Activated naive CD4-positive, alpha-beta T cell treated with anti-CD3 and anti-CD28 coated beads, Interleukin-2, amount 50 U/mL, for 16 hours (primary cell): ENCODE data around the gene ADAMTS12.

Experiments used
- DNase-seq: peaks from one replicate; pipeline ENCODE4 v3.0.0-alpha.2; 2020

The ADAMTS12 gene

DNA sequence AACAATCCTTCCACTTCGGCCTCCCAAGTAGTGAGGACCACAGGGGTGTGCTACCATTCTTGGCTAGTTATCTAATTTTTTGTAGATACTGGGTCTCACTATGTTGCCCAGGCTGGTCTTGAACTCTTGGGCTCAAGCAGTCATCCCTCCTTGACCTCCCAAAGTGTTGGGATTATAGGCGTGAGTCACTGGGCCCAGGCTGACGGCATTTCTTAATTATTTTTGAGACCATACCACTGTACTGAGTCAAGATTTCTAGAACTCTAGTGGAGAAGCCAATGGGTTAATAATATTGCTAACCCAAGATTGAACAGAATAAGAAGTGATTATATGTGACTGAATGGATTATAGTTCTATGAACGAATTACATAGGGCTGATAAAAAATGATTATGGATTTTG is 384.4 kb downstream of the ADAMTS12 start:
- no peak for DNase-seq

DNA sequence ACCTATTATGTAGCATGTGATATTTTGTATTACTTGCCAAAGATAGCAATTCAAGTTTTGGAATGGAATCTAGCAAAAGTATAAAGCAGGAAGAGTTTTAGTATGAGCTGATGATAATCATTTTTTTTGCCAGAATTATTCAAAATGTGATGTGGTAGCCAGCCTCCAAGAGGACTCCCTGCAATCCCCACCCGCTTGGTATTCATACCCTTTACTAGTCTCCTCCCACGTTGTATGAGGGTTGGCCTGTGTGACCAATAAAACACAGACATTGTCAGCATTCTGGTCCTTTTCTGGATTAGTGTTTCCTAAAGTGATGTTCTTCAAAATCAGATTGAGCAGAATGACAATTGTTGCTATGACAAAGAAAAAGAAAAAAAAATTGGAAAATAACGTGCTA is 387.2 kb downstream of the ADAMTS12 start:
- DNase-seq, result no peak

DNA sequence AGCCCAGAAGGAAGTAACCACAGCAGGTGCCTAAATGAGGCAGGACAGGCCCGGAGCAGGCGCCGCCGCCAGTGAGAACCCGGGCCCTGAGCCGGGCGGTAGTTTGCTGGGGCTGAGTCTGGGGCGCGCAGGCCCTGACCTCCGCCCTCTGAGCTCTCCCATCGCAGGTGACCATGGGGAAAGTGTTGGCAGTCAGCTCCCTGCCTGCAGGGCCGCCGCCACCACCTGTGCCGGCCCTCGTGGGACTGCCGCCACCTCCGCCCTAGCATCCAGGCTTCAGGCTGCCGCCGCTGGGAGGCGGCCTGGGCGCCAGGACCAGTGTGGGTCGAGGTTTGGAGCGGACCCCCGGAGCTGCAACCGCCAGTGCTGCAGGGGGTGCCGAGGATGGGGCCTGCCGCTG is 389.9 kb downstream of the ADAMTS12 start:
- no peak for DNase-seq

DNA sequence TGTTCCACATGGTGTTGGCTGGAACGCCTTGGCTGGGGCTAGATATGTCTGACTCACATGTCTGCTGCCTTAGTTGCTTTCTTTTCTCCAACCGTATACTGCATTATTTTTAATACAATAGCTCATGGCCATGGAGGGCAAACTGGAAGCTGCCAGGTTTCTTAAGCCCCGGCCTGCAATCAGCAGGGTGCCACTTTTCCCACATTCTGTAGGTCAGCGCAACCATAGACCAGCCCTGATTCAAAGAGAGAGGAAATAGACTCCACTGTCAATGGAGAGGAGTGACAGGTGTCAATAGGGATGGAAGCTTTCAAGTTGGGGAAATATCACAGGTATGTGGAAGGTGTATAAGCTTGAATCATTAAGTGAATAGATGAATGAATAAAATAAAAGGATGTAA is 390.5 kb downstream of the ADAMTS12 start:
- DNase-seq, result no peak

DNA sequence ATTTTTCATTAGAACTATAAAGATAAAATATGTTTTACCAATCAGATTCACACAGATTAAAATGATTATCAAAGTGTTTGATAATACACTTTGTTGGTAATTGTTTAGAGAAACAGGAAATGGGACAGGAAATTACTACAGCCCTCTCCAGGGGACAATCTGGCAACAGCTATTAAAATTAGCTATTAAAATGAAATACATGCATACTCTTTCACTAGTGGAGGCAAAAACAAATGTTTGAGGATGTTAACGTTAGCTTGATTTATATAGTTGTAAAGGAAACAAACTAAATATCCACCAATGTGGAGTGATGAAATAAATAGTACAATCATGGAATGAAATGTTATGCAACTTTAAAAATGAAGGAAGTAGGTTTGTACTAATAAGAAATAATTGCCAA is 397.3 kb downstream of the ADAMTS12 start:
- DNase-seq, result no peak

DNA sequence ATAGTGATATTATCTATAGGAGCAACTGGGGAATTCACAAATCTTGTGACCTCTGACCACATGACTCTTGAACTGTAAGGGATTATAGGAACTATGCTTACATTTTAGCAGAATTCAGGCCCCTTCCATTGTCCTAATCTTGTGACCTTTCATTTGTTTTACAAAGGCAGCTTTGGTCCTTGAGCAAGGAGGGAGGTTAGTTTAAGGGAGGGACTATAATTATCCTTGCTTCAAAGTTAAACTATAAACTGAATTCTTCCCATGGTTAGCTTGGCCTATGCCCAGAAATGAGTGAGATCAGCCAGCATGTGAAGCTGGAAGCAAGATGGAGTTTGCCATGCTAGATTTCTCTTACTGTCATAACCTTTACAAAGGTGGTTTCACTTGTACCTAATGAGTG is 399.8 kb downstream of the ADAMTS12 start:
- no peak for DNase-seq

DNA sequence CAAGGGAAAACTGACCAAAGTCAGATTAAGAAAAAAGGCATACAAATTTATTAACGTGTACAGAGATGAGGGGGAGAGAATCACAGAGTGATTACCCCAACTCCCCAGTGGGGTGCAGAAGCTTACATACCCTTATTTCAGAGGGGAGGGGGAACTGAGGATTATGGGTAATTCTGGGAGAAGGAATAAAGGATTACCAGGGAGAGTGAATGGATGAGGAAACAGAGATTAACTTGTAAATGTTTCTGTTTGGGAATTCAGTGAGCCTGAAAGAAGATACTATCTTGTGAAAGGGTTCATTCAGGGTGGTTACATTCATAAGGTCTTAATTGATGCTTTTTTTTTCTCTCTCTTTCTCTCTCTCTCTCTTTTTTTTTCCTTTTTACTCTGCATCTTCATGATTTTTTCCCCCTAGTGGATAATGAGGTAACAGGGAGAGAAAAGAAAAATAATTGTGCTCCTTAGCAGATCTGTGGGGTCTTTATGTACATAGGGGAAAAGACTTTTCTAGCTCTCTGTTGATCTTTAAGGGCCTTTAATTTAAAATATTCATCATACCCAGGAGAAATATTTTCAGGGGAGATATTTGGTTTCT is 401.6 kb downstream of the ADAMTS12 start:
- DNase-seq, result no peak

DNA sequence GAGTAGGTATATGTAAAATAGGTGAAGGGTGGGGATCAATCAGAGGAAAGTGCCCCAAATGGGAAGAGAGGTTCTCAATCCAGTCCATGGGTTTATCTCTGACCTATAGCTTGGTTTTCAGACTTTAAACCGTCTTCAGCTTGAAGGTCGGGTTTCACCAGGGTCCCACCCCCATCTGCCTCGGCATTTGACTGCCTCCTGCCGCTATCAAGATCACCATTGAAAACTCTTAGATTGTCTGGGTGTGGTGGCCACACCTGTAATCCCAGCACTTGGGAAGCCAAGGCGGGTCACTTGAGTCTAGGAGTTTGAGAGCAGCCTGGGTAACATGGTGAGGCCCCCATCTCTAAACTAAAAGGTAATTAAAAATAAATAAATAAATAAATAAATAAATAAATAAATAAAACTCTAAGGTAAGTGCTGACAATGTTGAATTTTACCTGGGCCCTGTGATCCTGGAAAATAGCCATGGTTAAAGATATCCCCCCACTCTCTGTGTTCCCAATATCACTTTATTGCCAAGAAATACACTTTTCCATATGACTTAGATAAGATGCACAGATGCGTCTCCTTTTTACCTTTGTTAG is 402.2 kb downstream of the ADAMTS12 start:
- DNase-seq, result no peak

DNA sequence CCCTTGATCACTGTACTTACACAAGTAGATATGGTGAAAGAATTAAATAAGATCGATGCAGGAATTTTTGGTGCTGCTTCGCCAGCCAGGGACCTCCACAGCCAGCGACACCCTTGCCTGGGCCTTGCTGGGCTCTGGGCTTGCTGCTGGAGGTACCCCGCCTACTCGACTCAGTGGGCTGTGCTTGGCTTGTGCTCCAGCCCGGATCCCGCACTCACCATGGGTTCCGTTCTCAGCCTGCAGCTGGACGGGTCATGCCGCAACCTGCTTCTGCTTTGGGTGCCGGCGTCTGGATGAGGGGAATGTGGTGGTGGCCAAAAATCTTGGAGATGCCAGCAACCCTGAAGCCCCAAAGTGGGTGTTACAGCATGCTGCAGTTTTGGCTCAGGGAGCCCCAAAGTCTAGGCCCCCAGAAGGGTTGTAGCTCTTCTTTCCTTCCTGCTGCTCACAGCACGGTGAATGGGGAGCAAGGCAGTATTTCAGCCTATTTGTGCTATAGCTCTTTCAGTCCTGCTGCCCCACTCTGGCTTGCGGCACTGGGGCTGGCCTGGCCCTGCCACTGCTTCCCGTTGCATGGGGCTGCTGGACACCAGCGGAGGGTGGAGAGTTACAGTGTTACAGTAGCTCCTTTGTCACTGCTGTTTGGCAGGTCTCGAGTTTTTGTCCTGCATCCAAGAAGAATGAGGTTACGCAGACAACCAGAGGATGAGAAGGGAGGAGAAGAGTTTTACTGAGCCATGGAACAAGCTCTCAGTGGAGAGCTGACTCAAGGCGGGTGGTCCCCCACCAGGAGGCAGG is 403.0 kb downstream of the ADAMTS12 start:
- no peak for DNase-seq

DNA sequence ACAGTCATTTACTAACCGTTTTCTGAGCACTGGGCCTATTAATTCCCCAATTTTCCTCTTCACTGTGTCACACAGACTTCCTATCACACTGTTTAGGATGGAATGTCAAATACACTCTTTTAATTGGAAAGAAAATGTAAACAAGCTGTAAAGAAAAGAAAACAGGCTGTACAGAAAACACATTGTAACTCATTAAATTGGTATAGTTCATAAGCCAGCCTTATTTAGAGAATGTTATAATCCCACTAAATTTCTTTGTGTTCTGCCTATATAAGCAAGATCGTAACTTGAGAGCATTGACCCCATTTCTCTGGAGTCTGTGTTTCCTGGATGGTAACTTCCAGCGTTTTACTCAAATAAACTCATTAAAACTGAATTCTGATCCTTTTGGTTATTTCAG is 404.6 kb downstream of the ADAMTS12 start:
- no peak for DNase-seq

DNA sequence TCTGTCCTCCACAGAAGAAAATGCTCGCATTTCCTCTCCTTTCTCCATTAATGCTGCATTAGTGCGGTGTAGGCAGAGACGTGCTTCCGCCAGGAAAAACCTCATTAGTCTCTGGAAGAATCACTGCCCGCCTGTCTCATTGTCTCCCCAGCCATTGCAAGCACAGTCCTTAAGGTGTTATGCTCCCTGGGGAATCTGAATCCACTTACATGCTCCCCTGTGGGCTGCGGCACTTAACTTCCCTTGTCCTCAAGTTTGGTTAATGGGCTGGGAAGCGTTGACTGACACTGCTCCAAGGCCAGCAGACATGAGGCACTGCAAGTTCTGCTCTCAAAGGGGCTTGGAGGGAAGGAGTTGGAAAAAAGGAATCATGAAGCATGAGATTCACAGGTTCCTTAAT is 409.5 kb downstream of the ADAMTS12 start:
- DNase-seq, result no peak

DNA sequence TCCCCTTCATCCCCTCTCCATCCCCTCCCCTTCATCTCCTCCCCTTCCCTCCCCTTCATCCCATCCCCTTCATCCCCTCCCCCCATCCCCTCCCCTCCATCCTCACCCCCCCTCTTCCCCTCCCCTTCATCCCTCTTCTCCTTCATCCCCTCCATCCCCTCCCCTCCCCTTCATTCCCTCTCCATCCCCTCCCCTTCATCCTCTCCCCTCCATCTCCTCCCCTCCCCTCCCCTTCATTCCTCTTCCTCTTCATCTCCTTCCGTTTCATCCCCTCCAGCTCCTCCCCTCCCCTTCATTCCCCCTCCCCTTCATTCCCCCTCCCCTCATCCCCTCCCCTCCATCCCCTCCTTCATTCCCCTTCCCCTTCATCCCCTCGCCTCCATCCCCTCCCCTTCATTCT is 410.9 kb downstream of the ADAMTS12 start:
- DNase-seq, result no peak

DNA sequence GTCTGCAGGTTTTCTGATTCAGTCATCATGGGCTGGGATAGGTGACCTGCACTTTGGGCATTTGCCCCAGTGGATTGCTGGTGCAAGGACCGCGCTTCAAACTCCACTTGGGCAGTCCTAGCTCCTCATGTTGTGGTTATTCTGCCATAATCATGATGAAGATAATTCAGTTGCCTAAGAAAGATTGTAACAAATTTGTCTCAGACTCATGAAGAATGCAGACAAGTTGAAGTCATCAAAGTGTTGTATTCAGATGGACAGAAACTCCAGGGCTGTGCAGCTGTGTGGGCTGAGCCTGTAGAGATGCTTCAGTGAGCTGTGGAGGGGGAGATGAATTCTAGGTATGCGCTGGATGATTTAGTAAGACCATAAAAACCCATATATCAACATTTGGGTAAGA is 412.5 kb downstream of the ADAMTS12 start:
- DNase-seq, result no peak

DNA sequence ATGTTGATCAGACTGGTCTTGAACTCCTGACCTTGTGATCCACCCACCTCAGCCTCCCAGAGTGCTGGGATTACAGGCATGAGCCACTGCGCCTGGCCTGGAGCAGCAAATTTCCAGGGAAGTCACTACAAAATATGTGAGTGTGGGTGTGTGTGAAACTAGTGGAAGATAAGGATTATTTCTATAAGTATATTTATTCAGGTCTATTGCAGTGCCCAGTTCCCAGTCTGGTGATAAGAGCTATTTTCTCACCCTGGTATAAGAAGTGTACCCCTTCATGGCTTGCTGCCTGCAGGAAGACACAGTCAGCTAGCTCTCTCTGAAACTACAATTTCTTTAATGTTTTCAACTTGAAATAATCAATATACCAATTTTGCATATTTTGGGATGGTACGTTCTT is 414.0 kb downstream of the ADAMTS12 start:
- DNase-seq, result no peak

DNA sequence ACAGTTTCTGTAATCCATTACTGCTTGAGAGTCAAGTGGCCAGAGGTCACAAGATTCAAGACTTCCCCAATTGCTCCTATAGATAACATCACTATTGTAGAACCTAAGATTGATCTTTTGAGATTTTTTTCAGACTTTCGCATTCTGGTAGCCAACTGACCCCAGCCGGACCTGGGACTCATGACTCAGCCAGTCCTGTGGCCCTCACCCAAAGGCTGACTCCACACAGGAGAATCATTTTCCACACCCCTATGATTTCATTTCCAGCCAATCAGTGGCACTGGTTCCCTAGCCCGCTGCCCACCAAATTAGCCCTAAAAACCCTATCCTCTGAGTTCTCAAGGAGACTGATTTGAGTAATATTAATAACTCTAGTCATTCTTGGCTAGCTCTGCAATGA is 414.8 kb downstream of the ADAMTS12 start:
- no peak for DNase-seq

DNA sequence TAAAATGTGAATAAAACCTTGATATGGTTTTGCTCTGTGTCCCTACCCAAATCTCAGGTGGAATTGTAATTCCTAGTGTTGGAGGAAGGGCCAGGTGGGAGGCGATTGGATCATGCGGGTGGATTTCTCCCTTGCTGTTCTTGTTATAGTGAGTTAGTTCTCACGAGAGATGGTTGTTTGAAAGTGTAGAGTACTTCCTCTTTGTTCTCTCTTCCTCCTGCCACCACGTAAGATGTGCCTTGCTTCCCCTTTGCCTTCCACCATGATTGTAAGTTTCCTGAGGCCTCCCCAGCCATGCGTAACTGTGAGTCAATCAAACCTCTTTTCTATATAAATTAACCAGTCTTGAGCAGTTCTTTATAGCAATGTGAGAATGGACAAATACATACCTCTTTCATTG is 416.1 kb downstream of the ADAMTS12 start:
- DNase-seq, result no peak

DNA sequence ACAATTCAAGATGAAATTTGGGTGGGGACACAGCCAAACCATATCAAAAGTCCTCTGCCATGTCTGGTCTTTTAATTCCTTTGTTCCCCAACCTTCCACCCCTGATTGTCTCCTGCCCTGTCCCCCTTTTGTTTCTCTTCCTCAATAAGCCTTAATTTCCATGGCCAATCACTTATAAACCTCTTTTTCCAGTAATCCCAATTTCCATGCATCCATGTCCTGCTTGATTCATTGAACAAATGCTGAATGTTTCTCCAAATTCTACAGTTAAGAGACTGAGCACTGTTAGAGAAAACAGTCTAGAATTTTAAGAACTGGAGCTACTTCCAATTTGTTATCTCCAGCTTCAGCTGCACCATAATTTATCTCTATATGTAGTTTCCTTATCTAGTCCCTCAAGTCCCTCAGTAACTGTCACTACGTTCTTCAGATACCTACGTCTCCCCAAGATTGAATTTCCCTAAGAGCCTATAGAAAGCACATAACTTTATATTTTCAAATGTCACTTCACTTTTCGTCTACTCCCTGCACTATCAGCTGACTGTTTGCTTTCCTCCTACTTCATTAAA is 416.8 kb downstream of the ADAMTS12 start:
- DNase-seq, result no peak

DNA sequence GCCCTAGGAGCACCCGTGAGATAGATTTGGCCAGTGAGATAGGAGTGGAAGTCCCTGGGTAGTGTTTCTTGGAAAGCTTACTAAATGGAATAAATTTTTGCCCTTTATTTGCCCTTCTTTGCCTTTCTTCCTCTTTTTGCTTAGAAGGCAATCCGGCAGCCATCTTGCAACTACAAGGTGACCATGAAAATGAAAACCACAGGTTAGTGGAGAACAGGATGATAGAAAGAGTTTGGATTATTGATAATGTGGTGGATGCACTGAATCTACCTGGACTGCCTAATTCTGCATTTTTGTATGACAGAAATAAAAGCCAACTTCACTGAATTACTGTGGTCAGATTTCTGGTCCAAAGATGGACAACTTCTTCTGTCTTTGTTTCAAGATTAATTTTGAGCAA is 417.8 kb downstream of the ADAMTS12 start:
- no peak for DNase-seq
